GM19099 (cell line): Measurements from ENCODE around the gene GNAI1.

Experiments
- POLR2A ChIP-seq: IDR thresholded peaks from 3 replicates; pipeline ENCODE4 v1.6.1; 2011; ENCODE audit warnings: low read depth; ENCODE audit not compliant: insufficient read length; ENCODE audit errors: extremely low read depth

The GNAI1 gene

DNA sequence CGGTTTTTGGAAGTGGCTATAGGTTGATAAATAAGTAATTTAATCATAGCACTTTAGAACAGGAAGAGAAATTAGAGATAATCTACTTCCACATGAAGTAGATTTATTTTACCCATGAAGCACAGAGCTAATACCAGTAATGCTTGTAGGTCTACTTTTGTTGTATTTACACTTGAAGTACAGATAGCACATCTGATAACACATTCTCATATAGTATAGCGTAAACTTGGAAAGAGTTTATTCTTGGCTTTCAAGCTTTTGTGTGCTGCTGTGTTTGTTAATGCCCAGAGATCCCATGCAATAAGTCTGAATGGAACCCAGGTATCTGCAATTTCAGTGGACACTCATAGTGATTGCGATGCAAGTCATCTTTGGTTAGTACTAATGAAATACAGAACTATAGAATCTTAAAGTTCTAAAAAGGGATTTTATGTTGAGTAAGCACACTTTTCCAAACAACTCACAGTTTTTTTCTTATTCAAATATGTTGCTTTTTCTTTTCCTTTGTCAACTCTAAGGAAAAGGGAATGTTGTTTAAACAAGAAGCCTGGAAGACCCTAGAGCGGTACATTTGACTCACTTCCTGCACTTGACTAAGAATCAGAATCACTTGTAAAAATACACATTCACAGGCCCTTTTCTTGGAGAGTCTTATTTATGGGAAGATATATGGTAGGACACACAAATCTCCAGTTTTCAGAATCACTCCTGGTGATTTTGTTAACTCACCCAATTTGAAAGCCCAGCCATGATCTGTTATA is 105.8 kb downstream of the GNAI1 start:
- no peak for TF ChIP-seq POLR2A

DNA sequence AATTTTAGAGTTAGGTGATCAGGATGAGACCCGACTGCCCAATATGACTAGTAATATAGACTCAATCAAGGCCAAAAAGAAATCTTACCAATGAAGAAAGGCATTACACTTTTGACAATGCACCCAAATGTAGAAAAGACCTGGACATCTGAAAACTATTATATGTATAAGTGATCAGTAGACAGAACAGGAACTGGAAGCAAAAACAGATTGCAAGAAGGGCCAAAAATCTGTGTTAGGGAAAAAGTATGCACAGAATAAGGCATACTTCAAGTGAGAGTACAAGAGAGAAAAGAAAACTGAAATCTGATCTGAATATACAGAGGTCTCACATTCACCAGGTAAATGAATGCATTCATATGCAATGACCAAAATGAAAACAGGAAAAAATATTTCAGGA is 107.0 kb downstream of the GNAI1 start:
- no peak for TF ChIP-seq POLR2A

DNA sequence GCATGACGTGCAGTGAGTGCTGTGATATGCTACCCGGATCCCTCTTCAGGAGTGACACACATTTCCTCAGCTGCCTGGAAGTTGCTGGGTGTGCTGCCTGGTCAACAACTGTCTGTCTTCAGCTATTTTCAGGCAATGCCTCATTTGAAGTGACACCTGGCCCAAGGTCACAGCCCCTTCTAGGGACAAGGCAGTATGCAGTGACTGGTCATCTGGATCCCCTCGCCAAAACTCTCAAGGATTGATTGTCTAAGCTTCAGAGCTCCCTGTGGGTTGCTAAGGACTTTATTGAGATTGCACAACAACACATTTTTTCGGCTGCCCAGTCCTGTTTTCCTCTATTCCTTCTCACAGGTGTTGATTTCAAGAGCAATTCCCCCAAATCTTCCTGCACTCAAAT is 108.8 kb downstream of the GNAI1 start:
- TF ChIP-seq POLR2A = no peak

DNA sequence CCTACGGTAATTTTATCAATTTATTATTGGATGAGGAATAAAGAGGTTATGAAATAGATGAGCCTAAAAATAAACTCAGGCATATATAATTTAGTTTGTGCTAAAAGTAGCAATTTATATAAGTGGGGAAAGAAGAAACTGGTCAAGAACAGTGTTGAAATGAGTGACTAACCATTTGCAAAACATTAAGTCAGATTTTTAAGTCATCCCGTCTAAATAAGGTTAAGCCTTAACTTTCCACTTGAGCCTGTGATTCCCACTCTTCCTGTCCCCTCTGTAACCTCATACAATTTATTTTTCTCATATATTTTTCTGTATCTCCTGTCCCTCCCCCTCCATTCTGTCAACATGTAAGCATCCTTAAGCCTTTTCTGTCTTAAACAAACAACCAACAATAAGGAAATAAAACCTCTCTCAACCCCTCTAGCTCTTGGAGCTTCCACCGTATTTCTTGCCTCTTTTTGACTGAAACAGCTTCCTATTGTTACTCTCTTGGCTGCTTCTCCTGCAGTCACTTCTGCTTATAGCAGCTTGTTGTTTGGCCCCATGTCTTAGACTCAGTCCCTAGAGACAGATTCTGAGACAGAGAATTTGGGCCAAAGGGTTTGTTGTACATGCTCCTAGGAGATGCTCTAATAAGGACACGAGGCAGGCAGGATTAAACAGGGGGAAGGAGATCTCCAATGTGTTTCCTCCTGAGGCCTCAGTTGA is 109.7 kb downstream of the GNAI1 start:
- no peak for TF ChIP-seq POLR2A

DNA sequence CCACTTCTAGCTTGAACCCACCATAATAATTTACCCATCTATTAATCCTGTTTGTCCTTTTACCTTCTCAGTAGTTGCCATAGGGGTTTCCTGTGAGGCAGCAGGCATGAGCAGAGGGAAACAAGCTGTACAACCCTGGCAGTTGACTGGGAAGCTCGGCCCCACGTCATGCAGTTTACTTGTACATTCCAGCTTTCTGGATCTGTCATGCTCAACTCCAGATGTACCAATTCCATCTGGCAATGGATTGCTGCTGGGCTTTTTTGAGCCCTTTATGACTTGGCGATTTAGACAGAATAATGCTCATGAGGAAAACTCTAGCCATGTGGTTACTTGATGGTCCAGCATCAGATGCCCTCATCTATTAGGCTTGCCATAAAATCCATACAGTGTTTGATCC is 112.5 kb downstream of the GNAI1 start:
- no peak for TF ChIP-seq POLR2A

DNA sequence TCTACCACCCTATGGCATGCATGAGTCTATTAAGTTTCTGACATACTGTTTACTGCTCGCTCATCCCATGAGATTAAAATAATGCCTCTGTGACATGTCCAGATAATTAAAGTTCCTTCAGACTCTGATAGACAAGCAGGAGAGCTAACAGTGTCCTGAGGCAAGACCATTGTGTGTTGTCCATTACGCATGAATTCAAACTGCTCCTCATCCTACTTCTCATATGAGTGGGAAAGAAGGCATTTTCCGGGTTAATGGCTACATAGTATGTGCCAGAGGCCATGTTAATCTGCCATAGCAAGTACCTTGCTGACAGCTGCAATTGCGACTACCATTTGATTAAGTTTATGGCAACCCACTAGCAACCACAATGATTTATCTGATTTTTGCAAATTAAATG is 113.3 kb downstream of the GNAI1 start:
- no peak for TF ChIP-seq POLR2A

DNA sequence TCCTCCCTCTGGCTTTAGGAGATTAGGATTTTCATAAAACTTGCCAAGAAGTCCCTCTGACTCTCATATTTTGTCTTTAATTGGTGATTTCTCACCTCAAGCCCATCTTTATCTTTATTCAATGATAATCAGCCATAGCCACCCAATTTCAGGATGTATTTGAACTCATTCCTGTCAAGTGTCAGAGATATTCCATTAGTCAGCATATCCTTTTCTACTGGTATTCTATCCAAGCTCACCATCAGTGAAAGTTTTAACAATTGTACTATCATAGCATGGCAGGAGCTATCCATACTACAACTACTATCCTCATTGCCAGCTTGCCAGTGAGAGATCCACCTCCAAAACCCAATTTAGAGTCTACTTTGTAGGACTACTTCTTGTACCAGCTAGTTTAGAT is 114.6 kb downstream of the GNAI1 start:
- no peak for TF ChIP-seq POLR2A

DNA sequence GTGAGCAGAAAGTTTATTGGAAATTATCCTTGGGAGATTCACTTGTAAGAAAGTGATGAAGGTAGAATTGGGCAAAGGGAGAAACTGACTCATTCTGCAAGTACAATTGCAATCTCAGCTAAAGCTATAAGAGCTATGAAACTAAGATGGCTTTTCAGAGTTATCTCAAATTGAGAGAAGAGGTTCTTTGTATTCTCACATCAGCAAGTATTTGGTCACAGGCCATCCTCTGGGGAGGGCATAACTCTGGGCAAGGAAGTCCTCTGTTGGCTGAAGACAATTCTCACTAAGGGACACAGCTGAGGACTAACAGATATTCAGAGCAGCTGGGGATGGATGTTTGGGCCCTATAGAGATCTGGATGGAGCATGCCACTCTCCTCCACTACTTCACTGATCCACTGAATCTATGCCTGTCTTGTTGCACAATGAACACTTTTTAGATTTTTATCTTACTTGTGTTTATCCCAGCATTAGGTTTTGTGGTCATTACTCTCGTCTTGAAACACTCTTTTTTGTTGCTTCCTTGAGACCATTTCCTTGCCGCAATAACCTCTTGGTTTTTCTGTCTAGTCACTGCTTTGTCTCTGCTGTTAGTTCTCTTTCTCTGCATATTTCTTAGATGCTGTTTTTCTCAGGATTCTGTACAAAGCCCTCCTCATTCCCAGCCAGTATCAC is 115.1 kb downstream of the GNAI1 start:
- no peak for TF ChIP-seq POLR2A

DNA sequence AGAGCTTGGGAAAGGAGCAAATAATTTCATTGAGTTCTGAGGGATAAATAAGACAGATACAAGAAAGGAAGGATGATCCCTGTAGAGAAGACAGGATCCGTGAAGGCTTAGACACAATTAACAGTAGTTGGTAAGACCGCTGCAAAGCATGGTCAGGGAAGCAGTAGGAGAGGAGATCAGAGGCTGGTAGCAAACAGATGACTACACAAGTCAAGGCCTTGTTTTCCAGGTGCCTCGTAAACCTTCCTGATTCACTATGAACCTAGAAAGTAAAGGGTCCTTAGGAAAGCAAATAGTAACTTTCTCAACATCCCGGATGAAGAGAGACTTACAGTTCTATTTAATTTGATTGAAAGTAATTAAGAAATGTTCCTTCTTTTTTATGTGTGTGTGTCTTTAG is 118.6 kb downstream of the GNAI1 start:
- no peak for TF ChIP-seq POLR2A

DNA sequence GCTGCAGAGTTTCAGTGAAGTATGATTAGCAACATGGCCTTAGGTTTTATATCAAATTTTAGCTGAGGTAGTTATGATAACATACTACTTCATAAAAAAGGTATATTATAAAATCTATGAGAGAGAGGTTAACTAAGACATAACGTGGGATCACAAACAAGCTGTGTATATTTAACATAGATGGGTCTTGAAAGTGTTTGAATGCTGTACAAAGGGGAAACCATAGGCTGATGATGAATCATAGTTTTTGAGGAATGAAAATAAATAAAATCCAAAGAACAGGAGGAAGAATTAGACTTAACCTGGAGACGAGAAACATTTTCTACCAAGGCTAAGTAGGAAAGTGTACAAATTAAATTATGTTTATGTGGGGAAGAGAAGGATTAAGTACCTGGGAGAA is 119.0 kb downstream of the GNAI1 start:
- no peak for TF ChIP-seq POLR2A

DNA sequence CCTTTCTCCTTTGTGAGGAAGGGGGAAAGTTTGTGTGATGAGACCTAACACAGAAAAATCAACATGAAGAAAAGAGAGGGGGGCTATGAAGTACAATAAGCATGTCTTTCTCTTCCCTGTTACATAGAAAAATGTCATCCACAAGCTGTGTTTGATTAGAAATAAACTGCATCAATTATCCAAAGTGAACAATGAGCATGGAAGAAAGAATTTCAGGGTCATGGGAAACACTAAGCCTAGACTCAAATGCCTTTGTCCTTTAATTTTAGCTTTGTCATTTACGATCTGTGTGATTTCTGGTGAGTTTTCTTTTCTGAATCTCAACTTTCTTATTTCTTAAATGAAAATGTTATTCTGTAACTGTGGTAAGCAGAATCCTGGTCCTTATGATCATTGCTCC is 121.0 kb downstream of the GNAI1 start:
- TF ChIP-seq POLR2A = no peak

DNA sequence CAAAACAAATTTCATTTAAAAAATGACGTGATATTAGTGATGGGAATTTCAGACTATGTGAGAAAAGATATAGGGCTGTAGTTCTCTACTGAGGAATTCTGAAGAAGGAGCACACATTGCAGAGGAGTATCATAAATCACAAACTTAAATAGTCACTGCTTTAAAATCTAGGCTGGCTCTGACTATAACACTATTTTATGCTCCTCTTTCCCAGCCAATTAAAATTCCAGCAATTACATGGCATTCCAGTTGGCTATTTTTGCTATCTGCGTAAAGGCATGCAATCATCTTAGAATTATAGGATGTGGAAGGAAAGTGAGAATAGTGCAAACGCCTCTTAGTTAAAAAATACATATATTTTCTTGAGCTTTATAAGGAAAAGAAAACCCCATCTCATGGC is 123.1 kb downstream of the GNAI1 start:
- no peak for TF ChIP-seq POLR2A

DNA sequence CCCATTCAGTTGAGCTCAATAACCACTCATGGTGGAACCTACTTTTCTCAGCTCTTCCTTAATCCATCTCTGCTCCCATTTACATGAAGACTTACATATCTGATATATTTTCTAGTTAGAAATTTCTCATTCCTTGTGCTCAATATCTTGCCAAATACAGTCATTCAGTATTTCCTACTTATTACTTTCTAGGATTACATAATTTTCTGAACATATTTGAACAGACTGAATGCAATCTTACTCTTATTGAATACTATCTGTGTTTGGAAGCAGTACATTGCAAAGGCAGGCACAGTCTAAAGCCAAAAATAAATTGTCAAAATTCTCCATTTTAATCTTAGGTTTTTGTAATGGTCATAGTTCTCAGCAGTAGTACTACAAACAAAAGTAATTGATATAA is 126.0 kb downstream of the GNAI1 start:
- TF ChIP-seq POLR2A = no peak

DNA sequence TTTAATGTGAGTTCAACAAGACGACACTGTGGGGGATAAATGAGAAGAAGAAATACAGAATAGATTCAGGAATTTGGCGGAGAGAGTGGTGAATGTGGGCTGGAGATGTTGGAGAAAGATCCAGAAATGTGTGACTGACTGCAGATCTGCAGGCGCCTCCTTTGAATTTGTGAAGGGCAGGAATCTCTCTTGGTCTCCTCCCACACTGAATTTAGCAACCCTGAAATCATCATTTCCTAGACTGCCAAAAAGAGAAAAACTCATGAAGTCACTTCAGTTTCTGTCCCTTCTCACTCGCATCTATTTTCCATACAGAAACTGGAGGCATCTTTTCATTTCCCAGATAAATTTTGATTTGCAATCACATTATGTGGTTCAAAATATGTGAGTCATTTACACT is 128.7 kb downstream of the GNAI1 start:
- TF ChIP-seq POLR2A = no peak

DNA sequence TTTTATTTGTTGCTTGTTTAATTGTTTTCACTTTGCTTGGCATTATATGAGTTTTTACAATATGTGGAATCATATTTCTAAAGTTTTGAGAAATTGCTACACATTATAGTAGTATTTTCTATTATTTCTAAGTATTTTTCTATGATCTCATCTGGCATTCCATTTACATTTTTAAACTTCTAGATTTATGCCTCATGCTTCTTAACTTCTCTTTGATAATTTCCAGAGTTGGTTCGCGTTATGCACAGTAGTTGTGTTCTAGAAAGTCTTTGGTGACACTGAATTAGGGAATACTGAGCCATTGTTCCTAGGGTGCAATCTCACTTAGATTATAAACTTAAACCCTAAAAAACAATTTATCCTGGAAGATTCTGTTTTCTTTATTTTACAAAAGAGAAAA is 129.2 kb downstream of the GNAI1 start:
- TF ChIP-seq POLR2A = no peak

DNA sequence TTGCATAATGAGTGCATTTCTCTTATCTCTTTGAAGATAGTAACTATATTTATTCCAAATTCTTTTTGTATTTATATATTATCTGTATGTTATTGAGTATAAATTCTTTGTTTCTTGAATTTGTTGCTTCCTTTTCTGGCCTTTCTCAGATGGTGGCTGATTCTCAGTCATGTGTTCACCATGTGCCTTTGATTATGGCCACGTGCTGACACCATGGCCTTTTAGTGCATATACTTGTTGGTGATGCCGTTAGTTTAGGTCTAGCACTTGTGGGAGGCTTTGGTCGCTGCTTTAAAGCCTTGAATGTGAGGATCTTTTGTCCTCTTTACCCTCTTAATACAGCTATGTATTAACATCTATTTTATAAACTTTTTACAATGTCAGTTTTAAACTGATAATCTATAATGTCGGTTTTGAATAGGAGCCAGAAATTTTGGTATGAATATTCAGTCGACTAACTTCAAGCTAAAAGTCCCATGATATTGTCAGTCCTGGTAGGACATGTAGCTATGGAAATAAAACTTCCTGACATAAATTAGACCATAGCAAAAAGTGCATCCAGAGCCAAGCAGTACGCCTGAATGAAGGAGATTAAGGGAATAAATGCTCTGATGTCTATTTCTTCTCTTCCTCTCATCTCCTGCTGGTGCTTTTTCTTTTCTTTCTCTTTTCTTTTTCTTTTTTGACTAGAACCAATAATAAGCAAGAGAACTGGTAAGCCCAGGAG is 130.3 kb downstream of the GNAI1 start:
- no peak for TF ChIP-seq POLR2A

DNA sequence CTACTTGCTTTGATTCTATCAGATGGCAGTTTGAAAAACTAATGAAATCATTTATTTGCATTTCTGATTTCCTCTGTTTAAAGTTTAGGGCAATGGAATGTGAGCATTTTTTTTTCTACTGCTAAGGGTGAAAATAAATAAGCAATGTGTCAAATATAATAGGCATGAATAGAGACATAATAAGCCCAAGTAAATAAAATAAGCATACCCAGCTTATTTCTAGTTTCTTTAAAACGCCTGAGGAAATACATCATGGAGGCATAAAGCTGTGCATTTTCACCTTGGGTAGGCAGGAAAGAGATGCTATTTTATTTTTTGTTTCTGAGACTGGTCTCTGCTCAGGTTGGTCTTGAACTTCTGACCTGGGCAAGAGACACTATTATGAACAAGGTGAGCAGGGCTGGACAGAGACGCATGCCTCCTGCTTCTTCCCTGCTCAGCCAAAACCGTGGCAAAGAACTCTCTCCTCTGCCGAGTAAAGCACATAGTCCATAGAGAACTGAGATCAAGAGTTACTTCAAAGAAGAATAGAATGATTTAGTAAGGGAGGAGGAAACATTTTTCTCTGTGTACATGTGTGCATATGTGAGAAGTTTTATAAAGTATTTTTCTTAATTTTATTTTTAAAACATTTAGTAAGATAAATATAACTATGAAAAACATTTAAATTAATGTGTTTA is 138.1 kb downstream of the GNAI1 start:
- no peak for TF ChIP-seq POLR2A
